Thyroid gland (tissue), 4 donors: ENCODE measurements around the gene SIRT2. TPM values are rescaled to one million over a fixed set of nuclear protein-coding genes. Genes with fewer than 3 reads are reported as not detected.
A peak's percentile ranks its signal among the peaks of the same experiment; 100 is the strongest.

Source experiments
- DNase-seq, 2 donors: peaks; one replicate each; pipeline ENCODE4 v3.0.0-alpha.2; 2019
- H3K27ac ChIP-seq, 3 donors: fragments of 200-600 bp; sonication (generic); 1 replicate in 2 of 3; 2 replicates in 1 of 3; pipeline ENCODE4 v1.5.1; 2016 to 2019; ENCODE audit warnings: mild to moderate bottlenecking in 1 of 3, moderate library complexity in 1 of 3
- H3K27me3 ChIP-seq: fragments of 200-600 bp; sonication (generic); one replicate; pipeline ENCODE4 v1.5.1; 2019
- H3K36me3 ChIP-seq, 2 donors: fragments of 200-600 bp; sonication (generic); one replicate each; pipeline ENCODE4 v1.5.1; 2016 to 2019
- H3K4me1 ChIP-seq, 2 donors: fragments of 200-600 bp; sonication (generic); one replicate each; pipeline ENCODE4 v1.5.1; 2017 to 2019
- H3K4me3 ChIP-seq, 3 donors: fragments of 200-600 bp; sonication (generic); replicated peaks in 1 of 3; 1 replicate in 2 of 3; 2 replicates in 1 of 3; pipeline ENCODE4 v1.5.1; 2016; ENCODE audit warnings: mild to moderate bottlenecking in 1 of 3
- H3K9me3 ChIP-seq: fragments of 200-600 bp; sonication (generic); one replicate; pipeline ENCODE4 v1.5.1; 2017
- CTCF ChIP-seq, 6 experiments: fragments of 200-600 bp in 3 of 6; fragments of 450-650 bp in 3 of 6; sonication (generic) in 3 of 6; IDR thresholded peaks; one replicate each; pipeline ENCODE4 v1.5.1; 2016 to 2019; ENCODE audit warnings: antibody characterized with exemption in 6 of 6, mild to moderate bottlenecking in 2 of 6, inconsistent platforms in 1 of 6, moderate library complexity in 1 of 6
- POLR2A ChIP-seq, 2 donors: fragments of 450-650 bp; IDR thresholded peaks; one replicate each; pipeline ENCODE4 v1.6.1; 2017; ENCODE audit warnings: antibody characterized with exemption in 2 of 2, mild to moderate bottlenecking in 2 of 2, moderate library complexity in 1 of 2
- WGBS, 2 donors: methylation state at CpG; one replicate each; pipeline ENCODE4 v1.1.5; 2017; 5-methylcytosine and 5-hydroxymethylcytosine counted together
- intact Hi-C: fragments of 100-400 bp; cut with DNase I; formaldehyde crosslinking; loops from one replicate; pipeline ENCODE4 v1.15.1; 2023
- total RNA-seq, 4 donors: library from RNA; depleted of rRNA; stranded (reverse); fragments of >200 nt; gene quantifications; one replicate each; pipeline ENCODE4 v1.2.3, GENCODE V29; 2016

The SIRT2 gene
- total RNA-seq, 4 donors from 2014 or later, result 69.6 to 107 (median 90.7) TPM

- H3K36me3 ChIP-seq, result peaks cover 8 to 19% of the 10 kb centered on the region in 2 donors
- 91% methylated on average over 32 to 35 of the region's 35 CpGs for WGBS, 2 donors
- no peak overlapping the region for H3K27ac ChIP-seq
- no peaks in the 10 kb centered on the region for H3K9me3 ChIP-seq
- intact Hi-C loops, result no loop called here
- no peak for DNase-seq
- H3K4me3 ChIP-seq, result no peak overlapping the region
- no peak for TF ChIP-seq POLR2A (IDR thresholded peaks at IDR 0.05)
- no peak for TF ChIP-seq CTCF (IDR thresholded peaks at IDR 0.05)
- no peaks in the 10 kb centered on the region for H3K27me3 ChIP-seq
- H3K4me1 ChIP-seq, result peaks cover 8% of the 10 kb centered on the region in 2 donors
These were observed 5.4 kb upstream of the SIRT2 start for GRCh38 chr19:38904581-38905539.

- 87 to 100% methylated on average over 1 of the region's 1 CpG for WGBS, 2 donors
- intact Hi-C loops, result no loop called here
- Histone ChIP-seq H3K27ac (no peak overlapping the region), H3K9me3 (no peaks in the 10 kb centered on the region), H3K27me3 (no peaks in the 10 kb centered on the region), H3K36me3 (peaks cover 8% of the 10 kb centered on the region in 2 donors), H3K4me3 (no peak overlapping the region), H3K4me1 (peaks cover 17 to 22% of the 10 kb centered on the region in 2 donors)
- no peak for DNase-seq
- TF ChIP-seq CTCF (IDR thresholded peaks at IDR 0.05) (no peak), POLR2A (IDR thresholded peaks at IDR 0.05) (no peak)
These were observed 2.3 kb upstream of the SIRT2 start for GRCh38 chr19:38901683-38902082.

- Histone ChIP-seq H3K4me3 (peak overlapping the region in 1 of 3 donors; percentile 92), H3K4me1 (peaks cover 17 to 22% of the 10 kb centered on the region in 2 donors), H3K27me3 (no peaks in the 10 kb centered on the region), H3K27ac (no peak overlapping the region), H3K9me3 (no peaks in the 10 kb centered on the region), H3K36me3 (peaks cover 7 to 8% of the 10 kb centered on the region in 2 donors)
- intact Hi-C loops, result no loop called here
- TF ChIP-seq CTCF (IDR thresholded peaks at IDR 0.05) (no peak), POLR2A (IDR thresholded peaks at IDR 0.05) (no peak)
- DNase-seq, result no peak
- WGBS, 2 donors, result 20 to 21% methylated on average over 3 of the region's 3 CpGs
These were observed 1.3 kb upstream of the SIRT2 start for GRCh38 chr19:38900743-38901190.

GRCh38 chr19:38900202-38900629, 798 bp upstream of the SIRT2 start:
- DNase-seq, result no peak
- H3K4me1 ChIP-seq, result peaks cover 17 to 22% of the 10 kb centered on the region in 2 donors
- H3K27me3 ChIP-seq, result no peaks in the 10 kb centered on the region
- H3K27ac ChIP-seq, result peak overlapping the region; percentile 66 to 87 (median 81)
- intact Hi-C loops, result no loop called here
- no peaks in the 10 kb centered on the region for H3K9me3 ChIP-seq
- TF ChIP-seq CTCF (IDR thresholded peaks at IDR 0.05) (no peak), POLR2A (IDR thresholded peaks at IDR 0.05) (no peak)
- WGBS, 2 donors, result 5 to 6% methylated on average over 8 of the region's 8 CpGs
- peaks cover 3% of the 10 kb centered on the region in 2 donors for H3K36me3 ChIP-seq
- H3K4me3 ChIP-seq, result peak overlapping the region; percentile 86 to 92 (median 89)
